GM12878 (cell line): ENCODE measurements around the gene RASGRF2. TPM values are rescaled to one million over a fixed set of nuclear protein-coding genes. Genes with fewer than 3 reads are reported as not detected.

Experiments used
- CUX1 ChIP-seq: IDR thresholded peaks from 2 replicates; pipeline ENCODE4 v1.6.1; 2012; ENCODE audit warnings: improper control_type of control experiment, low read depth, low read length; ENCODE audit not compliant: insufficient replicate concordance
- NBN ChIP-seq: fragments of 450-650 bp; IDR thresholded peaks from 2 replicates; pipeline ENCODE4 v1.6.1; 2016
- NR2F1 ChIP-seq: fragments of 450-650 bp; conservative IDR thresholded peaks from 2 replicates; pipeline ENCODE4 v1.6.1; 2017; ENCODE audit warnings: mild to moderate bottlenecking
- REST ChIP-seq: IDR thresholded peaks from 2 replicates; pipeline ENCODE4 v1.6.1; 2012; ENCODE audit warnings: mild to moderate bottlenecking, low read depth, low read length
- TCF7 ChIP-seq: IDR thresholded peaks from 2 replicates; pipeline ENCODE4 v1.6.1; 2014; ENCODE audit warnings: antibody characterized with exemption, borderline replicate concordance
- ZNF687 ChIP-seq: fragments of 450-650 bp; IDR thresholded peaks from 2 replicates; pipeline ENCODE4 v1.6.1; 2017; ENCODE audit warnings: mild to moderate bottlenecking, moderate library complexity
- polyA plus RNA-seq, 11 experiments: library from polyadenylated mRNA; depleted of rRNA in 4 of 11; unstranded in 6 of 11; stranded (reverse) in 5 of 11; fragments of >200 nt; fragmentation: Nextera tagmentation in 4 of 11; fragmentation: Illumina TruSeq in 1 of 11; extraction: Ambion mirVana in 4 of 11; extraction: Trizol in 1 of 11; gene quantifications; 1 replicate in 1 of 11; 2 replicates in 10 of 11; pipeline versions ENCODE4 v1.2.1 to v1.2.3, GENCODE V29; 2011 to 2016; ENCODE audit warnings: inconsistent platforms in 2 of 11, missing spikeins in 2 of 11, low read depth in 1 of 11
- total RNA-seq, 4 experiments: library from RNA; depleted of rRNA in 3 of 4; stranded (reverse); fragments of >200 nt in 3 of 4; fragmentation: Illumina TruSeq in 1 of 4; extraction: Trizol in 1 of 4; gene quantifications; 2 replicates each; pipeline versions ENCODE4 v1.2.1 to v1.2.3, GENCODE V29; 2013 to 2021

Gene RASGRF2
- total and polyA plus RNA-seq, 10 of the 15 experiments (the other 5 are each of a cell fraction or from before 2014, with no cell fraction given): 0.05 to 0.24 (median 0.07) TPM

- TF ChIP-seq CUX1 (no peak), NBN (no peak), ZNF687 (0 out of 2 replicates have a peak, but pooled peaks have one; percentile 15), TCF7 (no peak), NR2F1 (peak; percentile 45), REST (no peak)
Measured at GRCh38 chr5:81187885-81188284, 227.7 kb downstream of the RASGRF2 start (continued).
